ENCODE data around the gene GRIP1.

GRIP1 gene

DNA sequence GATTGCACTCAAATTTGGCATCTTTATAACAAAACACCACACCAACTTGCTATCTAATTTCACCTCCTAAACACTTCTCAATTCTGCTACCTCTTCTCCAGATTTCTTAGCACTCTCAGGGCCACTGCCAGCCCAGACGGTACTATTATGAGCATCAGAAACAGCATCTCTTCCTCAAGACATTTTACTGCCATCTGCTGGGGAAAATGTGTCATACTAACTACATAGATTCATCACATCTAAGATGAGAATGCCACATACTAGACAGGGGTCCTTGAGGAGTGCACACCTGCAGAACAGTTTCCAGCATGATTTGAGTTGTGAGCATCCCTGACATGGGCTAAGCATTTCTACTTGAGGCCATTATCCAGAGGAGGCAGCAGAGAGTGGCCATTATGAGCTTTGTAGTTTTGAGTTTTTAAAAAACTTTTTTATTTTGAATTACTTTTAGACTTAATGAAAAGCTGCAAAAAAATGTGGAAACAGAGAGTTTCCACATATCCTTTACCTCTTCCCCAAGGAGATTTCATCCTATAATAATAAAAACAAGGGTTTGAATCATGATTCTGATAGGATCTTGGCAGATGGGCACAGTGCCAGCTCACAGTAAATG lies 15.1 kb upstream of the GRIP1 start:
- DNase-seq = no peak

DNA sequence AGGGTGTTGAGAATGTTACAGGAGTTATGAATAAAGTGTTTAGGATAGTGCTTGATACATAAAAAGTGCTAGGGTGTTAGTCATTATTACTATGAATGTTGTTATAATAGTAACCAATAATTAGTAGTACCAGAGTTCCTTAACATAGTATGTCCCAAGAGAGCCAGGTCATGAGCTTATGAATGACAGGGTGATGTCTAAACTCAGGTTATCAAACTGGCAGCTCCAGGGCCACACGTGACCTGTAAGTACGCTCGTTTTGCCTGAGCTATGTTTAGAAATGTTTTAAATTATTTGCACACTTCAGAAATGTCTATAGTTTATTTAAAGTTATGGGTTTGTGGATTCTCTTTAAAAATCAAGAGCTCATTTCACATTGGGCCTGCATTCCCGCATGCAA lies 14.1 kb upstream of the GRIP1 start:
- no peak for DNase-seq

DNA sequence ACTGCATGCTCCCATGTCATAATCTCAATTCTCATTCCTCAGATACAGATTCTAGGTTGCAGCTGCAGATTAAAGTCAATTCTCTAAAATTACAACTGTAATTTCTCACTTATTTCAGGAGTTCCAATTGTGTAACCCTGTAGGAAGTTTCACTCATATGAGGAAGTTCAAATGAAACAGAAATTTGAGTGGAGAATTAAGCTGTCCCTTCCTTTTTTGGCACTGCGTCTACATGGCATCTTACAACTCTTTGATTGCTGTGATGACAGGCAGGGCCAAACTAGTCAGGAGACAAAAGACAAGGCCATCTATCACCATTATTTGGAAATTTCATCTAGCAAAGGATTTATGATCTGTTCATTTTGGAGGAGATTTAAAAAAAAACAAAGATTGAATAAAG lies 13.3 kb upstream of the GRIP1 start:
- DNase-seq = no peak

DNA sequence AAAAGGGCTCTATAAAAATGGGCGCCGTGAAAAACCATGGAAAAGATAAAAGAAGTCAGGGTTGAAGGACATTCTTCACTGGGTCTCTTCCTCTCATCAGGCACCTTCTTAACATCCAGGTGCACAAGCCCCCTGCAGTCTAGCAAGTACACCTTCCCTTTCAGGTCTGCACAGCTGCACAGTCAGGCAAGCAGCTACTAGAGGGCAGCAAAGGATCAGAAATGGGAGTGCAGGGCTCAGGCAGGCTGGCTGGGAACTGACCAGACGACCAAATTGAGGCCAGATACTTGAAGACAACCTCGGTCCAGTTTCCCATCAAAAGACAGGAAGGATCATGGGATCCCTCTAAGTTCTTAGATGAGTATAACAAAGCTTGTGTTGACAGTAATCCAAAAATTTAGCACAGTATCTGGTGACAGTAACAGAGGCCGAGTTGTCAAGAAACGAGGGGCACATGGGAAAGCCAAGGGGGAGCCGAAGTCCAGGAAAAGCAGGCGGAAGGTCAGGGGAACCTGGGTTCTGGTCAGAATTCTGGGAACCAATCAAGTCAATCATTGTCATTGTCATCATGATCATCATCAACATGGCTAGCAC lies 10.1 kb upstream of the GRIP1 start:
- DNase-seq = no peak

DNA sequence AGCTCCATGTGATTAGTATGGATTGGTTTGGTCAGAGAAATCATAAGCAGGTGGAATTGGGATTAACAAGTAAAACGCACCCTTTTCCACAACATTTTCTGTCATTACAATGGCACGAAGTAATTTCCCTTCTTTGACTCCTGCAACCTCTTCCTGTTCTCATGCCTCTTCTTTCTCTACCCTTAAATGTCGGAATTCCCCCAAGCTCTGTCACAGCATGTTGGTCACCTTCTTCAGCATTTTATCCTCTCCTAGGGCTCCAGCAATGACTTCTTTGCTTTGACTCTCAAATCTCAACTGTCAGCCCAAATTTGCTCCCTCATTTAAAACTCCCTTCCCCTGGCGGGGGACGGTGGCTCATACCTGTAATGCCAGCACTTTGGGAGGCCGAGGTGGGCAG lies 5.3 kb upstream of the GRIP1 start:
- no peak for DNase-seq

DNA sequence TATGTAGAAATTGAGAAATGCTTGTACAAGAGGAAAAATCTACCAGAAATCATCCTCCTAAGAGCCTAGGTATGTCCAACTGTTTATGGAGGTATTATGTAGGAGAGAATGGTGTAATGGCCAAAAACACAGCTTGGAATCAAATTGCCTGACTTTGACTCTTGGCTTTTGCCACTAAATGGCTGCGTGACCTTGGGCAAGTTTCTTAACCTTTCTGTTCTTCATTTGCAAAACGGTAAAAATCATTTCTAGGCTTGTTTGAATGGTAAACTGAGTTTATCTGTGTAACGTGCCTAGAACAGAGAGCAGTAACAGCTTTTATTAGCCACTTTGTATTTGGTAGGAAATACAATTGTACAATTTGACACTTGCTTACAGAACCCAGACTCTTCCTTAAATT lies 4.9 kb upstream of the GRIP1 start:
- no peak for DNase-seq

DNA sequence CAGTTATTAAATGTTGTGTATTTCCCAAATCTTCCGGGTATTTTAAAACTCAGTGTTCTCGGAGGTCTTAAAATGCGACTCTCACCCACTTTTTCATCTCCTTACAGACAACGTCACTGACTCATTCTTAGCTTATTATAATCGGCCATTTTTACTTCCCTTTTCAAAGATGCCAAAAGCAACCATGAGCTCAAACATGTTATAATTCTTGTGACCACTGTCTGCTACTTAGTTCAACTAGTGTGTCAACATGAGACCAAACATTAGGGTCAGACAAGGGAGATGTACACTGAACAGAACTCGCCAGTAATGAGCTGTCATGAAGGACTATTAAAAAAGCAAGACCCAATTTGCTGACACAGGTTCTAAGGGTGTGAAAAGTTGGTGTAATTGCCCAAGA lies 4.2 kb upstream of the GRIP1 start:
- no peak for DNase-seq

GRCh38 chr12:66679461-66680084 lies 697 bp upstream of the GRIP1 start:
- DNase-seq = no peak

DNA sequence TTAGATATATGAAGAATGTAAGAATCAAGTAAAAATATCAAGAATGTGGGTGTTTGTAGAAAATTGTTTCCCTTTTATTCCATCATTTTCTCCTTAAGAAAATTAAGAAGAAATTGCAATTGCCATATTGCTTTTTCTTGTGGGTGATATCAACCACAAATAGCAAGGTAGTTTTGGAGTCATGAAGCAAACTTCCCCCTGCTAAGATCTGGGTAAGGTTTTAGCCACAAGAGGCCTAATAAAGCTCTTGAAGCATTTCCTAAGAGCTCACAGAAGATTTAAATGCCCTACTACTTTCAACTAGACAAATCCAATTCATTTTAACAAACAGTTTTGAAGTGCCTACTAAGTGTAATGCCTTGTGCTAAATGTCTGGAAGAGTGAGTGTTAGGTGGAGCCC lies 2.6 kb downstream of the GRIP1 start:
- no peak for DNase-seq

GRCh38 chr12:66674495-66675122 lies 4.3 kb downstream of the GRIP1 start:
- DNase-seq = no peak

GRCh38 chr12:66669541-66669940 lies 9.3 kb downstream of the GRIP1 start:
- no peak for DNase-seq

GRCh38 chr12:66668311-66668710 lies 10.6 kb downstream of the GRIP1 start:
- no peak for DNase-seq

DNA sequence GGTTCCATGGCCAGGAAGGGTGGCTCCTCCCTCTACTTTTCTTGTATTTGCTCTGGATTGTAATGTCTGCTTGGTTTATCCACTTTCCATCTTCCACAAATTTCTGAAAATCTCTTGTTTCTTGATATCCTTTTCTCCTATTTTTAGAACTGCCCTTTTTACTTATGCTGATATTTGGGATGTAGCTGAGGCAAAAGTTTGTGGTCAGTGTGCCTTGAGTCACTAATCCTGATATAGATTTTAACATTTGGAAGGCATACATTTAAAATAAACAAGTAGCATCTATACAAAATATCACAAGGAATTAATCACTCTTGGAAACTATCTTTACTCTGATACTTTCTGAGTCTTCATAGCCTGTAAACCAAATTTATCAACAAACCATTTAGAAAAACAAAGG lies 11.0 kb downstream of the GRIP1 start:
- no peak for DNase-seq

GRCh38 chr12:66666481-66666880 lies 12.4 kb downstream of the GRIP1 start:
- no peak for DNase-seq

- no peak for DNase-seq
Observed at GRCh38 chr12:66665435-66665985, 13.4 kb downstream of the GRIP1 start.

- DNase-seq = no peak
Observed at GRCh38 chr12:66664076-66664475, 14.8 kb downstream of the GRIP1 start.

- no peak for DNase-seq
Observed at GRCh38 chr12:66663611-66664010, 15.3 kb downstream of the GRIP1 start.

DNA sequence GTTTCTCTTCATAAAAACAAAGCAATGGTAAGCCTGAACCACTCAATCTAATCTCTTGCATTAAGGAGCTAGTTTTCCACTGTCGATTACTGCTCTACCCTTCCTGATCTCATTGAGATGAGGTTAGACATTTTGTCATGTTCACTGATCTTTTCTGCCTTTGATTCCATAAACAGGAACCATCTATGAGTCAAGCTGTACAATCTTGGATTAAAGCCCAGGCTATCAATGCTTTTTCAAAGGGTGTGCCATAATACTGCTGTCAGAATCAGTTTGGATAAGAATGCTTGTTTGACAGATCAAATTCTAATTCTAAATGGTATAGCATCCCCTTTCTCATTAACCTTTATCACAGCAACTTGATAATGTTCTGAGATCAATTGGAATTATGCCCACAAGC lies 16.1 kb downstream of the GRIP1 start:
- no peak for DNase-seq

DNA sequence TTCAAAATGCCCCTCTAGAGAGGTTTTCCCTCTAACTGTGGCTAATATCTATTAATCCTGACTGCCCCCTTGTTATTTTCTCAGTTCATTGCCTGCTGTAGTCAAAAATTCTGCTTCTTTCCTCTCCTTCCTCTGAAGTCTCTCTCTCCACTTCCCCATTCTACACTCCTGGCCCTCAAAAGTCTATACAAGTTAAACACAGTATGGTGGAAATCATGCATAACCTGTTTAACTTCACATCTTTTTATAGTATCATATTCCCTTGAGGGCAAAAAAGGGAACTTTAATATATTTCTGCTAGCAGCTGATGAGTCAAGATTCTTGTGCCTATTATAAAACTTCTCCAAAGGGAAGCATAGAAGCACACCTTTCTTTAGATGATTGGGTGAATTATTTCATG lies 16.7 kb downstream of the GRIP1 start:
- no peak for DNase-seq

GRCh38 chr12:66661357-66661756 lies 17.5 kb downstream of the GRIP1 start:
- no peak for DNase-seq

GRCh38 chr12:66653796-66654195 lies 25.1 kb downstream of the GRIP1 start:
- no peak for DNase-seq

GRCh38 chr12:66648033-66648735 lies 30.7 kb downstream of the GRIP1 start:
- DNase-seq = no peak

- DNase-seq = no peak
Observed at GRCh38 chr12:66647034-66647691, 31.7 kb downstream of the GRIP1 start.

Measured in cortex of kidney (tissue), 1 donor.